Measurements from ENCODE around the gene SEC14L1.

The SEC14L1 gene

GRCh38 chr17:77146246-77146632 is 5.5 kb downstream of the SEC14L1 start:
- Histone ChIP-seq H3K4me1 (ENCODE audit: insufficient read depth, low read length) (peaks cover 15% of the 10 kb centered on the region), H3K27ac (ENCODE audit: low read length) (no peak overlapping the region), H3K4me3 (ENCODE audit: low read depth in 1 of 2, low read length in 2 of 2) (no peak overlapping the region), H2AFZ (ENCODE audit: low read depth, low read length) (no peak overlapping the region), H3K36me3 (ENCODE audit: insufficient read depth, low read length) (peaks cover 49% of the 10 kb centered on the region), H3K9me3 (ENCODE audit: insufficient read depth, low read length, severe bottlenecking) (no peaks in the 10 kb centered on the region), H3K27me3 (ENCODE audit: insufficient read depth, low read length, poor library complexity) (no peaks in the 10 kb centered on the region), H4K20me1 (ENCODE audit: insufficient read depth, low read length) (0 out of 2 replicates have a peak, but pooled peaks cover 2% of the 10 kb centered on the region), H3K9ac (ENCODE audit: low read depth, low read length) (no peak overlapping the region), H3K4me2 (ENCODE audit: insufficient read depth, low read length) (no peak overlapping the region), H3K79me2 (ENCODE audit: insufficient read depth, low read length) (peaks cover 14% of the 10 kb centered on the region)
- ATAC-seq (ENCODE audit: insufficient read depth, low read depth) (no peak), DNase-seq (no peak)
- TF ChIP-seq CTCF (IDR thresholded peaks at IDR 0.05; ENCODE audit: borderline replicate concordance, extremely low read depth, low read length, poor library complexity, severe bottlenecking) (no peak), EZH2 (IDR thresholded peaks at IDR 0.05; ENCODE audit: borderline replicate concordance, low read depth, low read length, severe bottlenecking) (no peak)

GRCh38 chr17:77146882-77147281 is 6.1 kb downstream of the SEC14L1 start:
- Histone ChIP-seq H3K9me3 (ENCODE audit: insufficient read depth, low read length, severe bottlenecking) (no peaks in the 10 kb centered on the region), H3K4me2 (ENCODE audit: insufficient read depth, low read length) (no peak overlapping the region), H3K4me3 (ENCODE audit: low read depth in 1 of 2, low read length in 2 of 2) (no peak overlapping the region), H3K27me3 (ENCODE audit: insufficient read depth, low read length, poor library complexity) (no peaks in the 10 kb centered on the region), H3K36me3 (ENCODE audit: insufficient read depth, low read length) (peaks cover 49% of the 10 kb centered on the region), H3K4me1 (ENCODE audit: insufficient read depth, low read length) (peaks cover 9% of the 10 kb centered on the region), H3K79me2 (ENCODE audit: insufficient read depth, low read length) (peaks cover 8% of the 10 kb centered on the region), H3K27ac (ENCODE audit: low read length) (no peak overlapping the region), H4K20me1 (ENCODE audit: insufficient read depth, low read length) (no peaks in the 10 kb centered on the region), H3K9ac (ENCODE audit: low read depth, low read length) (no peak overlapping the region), H2AFZ (ENCODE audit: low read depth, low read length) (no peak overlapping the region)
- no peak for ATAC-seq (ENCODE audit: insufficient read depth, low read depth)
- no peak for DNase-seq
- TF ChIP-seq EZH2 (IDR thresholded peaks at IDR 0.05; ENCODE audit: borderline replicate concordance, low read depth, low read length, severe bottlenecking) = no peak
- TF ChIP-seq CTCF (IDR thresholded peaks at IDR 0.05; ENCODE audit: borderline replicate concordance, extremely low read depth, low read length, poor library complexity, severe bottlenecking) = no peak

GRCh38 chr17:77147357-77147801 is 6.6 kb downstream of the SEC14L1 start:
- Histone ChIP-seq H3K9ac (ENCODE audit: low read depth, low read length) (no peak overlapping the region), H3K36me3 (ENCODE audit: insufficient read depth, low read length) (peaks cover 49% of the 10 kb centered on the region), H3K4me2 (ENCODE audit: insufficient read depth, low read length) (no peak overlapping the region), H4K20me1 (ENCODE audit: insufficient read depth, low read length) (no peaks in the 10 kb centered on the region), H3K9me3 (ENCODE audit: insufficient read depth, low read length, severe bottlenecking) (no peaks in the 10 kb centered on the region), H3K27ac (ENCODE audit: low read length) (no peak overlapping the region), H3K27me3 (ENCODE audit: insufficient read depth, low read length, poor library complexity) (no peaks in the 10 kb centered on the region), H3K4me3 (ENCODE audit: low read depth in 1 of 2, low read length in 2 of 2) (no peak overlapping the region), H3K79me2 (ENCODE audit: insufficient read depth, low read length) (peaks cover 3% of the 10 kb centered on the region; the same call in 1 of the 2 replicates), H2AFZ (ENCODE audit: low read depth, low read length) (no peak overlapping the region), H3K4me1 (ENCODE audit: insufficient read depth, low read length) (peaks cover 4% of the 10 kb centered on the region)
- no peak for ATAC-seq (ENCODE audit: insufficient read depth, low read depth)
- DNase-seq = no peak
- no peak for TF ChIP-seq CTCF (IDR thresholded peaks at IDR 0.05; ENCODE audit: borderline replicate concordance, extremely low read depth, low read length, poor library complexity, severe bottlenecking)
- no peak for TF ChIP-seq EZH2 (IDR thresholded peaks at IDR 0.05; ENCODE audit: borderline replicate concordance, low read depth, low read length, severe bottlenecking)
